Fibroblast of pulmonary artery (primary cell): Measurements from ENCODE around the gene PGS1.

ENCODE experiments used
- DNase-seq: peaks from one replicate; pipeline ENCODE4 v3.0.0-alpha.2; 2010; ENCODE audit warnings: low read depth
- H3K4me3 ChIP-seq: replicated peaks from 2 replicates; pipeline ENCODE4 v1.5.1; 2011; ENCODE audit warnings: low read depth, mild to moderate bottlenecking, control low read depth, low read length, moderate library complexity
- CTCF ChIP-seq: IDR thresholded peaks from 2 replicates; pipeline ENCODE4 v1.5.1; 2011; ENCODE audit warnings: mild to moderate bottlenecking, control low read depth, low read length, inconsistent platforms; ENCODE audit errors: missing control alignments

The PGS1 gene

GRCh38 chr17:78366109-78366848 is 12.2 kb upstream of the PGS1 start:
- no peak for TF ChIP-seq CTCF
- no peak overlapping the region for H3K4me3 ChIP-seq
- no peak for DNase-seq

GRCh38 chr17:78367193-78367592 is 11.3 kb upstream of the PGS1 start:
- DNase-seq = no peak
- no peak for TF ChIP-seq CTCF
- no peak overlapping the region for H3K4me3 ChIP-seq

GRCh38 chr17:78368348-78368747 is 10.1 kb upstream of the PGS1 start:
- no peak for DNase-seq
- TF ChIP-seq CTCF = no peak

GRCh38 chr17:78368854-78369495 is 9.5 kb upstream of the PGS1 start:
- TF ChIP-seq CTCF = no peak
- no peak overlapping the region for H3K4me3 ChIP-seq
- DNase-seq = no peak

More at GRCh38 chr17:78368348-78368747, 10.1 kb upstream of the PGS1 start:
- no peak overlapping the region for H3K4me3 ChIP-seq

- no peak overlapping the region for H3K4me3 ChIP-seq
- TF ChIP-seq CTCF = no peak
- DNase-seq = no peak
Measured at GRCh38 chr17:78369791-78370381, 8.6 kb upstream of the PGS1 start.

- DNase-seq = no peak
- no peak overlapping the region for H3K4me3 ChIP-seq
- no peak for TF ChIP-seq CTCF
Measured at GRCh38 chr17:78371056-78371455, 7.4 kb upstream of the PGS1 start.
